Panc1 (cell line): ENCODE results near the gene ADSS2. TPM values are rescaled to one million over a fixed set of nuclear protein-coding genes. Genes with fewer than 3 reads are reported as not detected.

ENCODE experiments used
- ATAC-seq: fragments of 200-7000 bp; cut with Tn5 transposase; 2 replicates; pipeline ENCODE4 v1.9.1; 2020; ENCODE audit warnings: mild to moderate bottlenecking, moderate library complexity
- BruUV-seq: library from RNA; stranded (reverse); fragments of 400-500 nt; replicated peaks from 2 replicates; lab custom pipeline; 2021; lab: Mats Ljungman, UMichigan
- CTCF ChIA-PET: fragments of 300-600 bp; sonication (Branson Sonifier 250); formaldehyde crosslinking; loops from one replicate; lab custom pipeline; 2022; ENCODE audit warnings: antibody characterized with exemption; lab: Charles Lee
- POLR2A ChIA-PET: fragments of 300-600 bp; sonication (Branson Sonifier 250); formaldehyde crosslinking; loops from one replicate; lab custom pipeline; 2022; ENCODE audit warnings: antibody characterized with exemption; lab: Charles Lee
- DNase-seq: peaks from one replicate; pipeline ENCODE4 v3.0.0-alpha.2; 2010; ENCODE audit warnings: low read depth, low spot score
- H3K27ac ChIP-seq: 2 replicates; pipeline ENCODE4 v1.5.1; 2011; ENCODE audit warnings: mild to moderate bottlenecking, low read length, inconsistent platforms
- H3K27me3 ChIP-seq: fragments of 200-500 bp; sonication (Bioruptor generic); 2 replicates; pipeline ENCODE4 v1.6.0; 2014; ENCODE audit warnings: low read length, inconsistent platforms; ENCODE audit not compliant: control insufficient read depth, insufficient read depth
- H3K36me3 ChIP-seq: fragments of 200-500 bp; sonication (Bioruptor generic); 2 replicates; pipeline ENCODE4 v1.5.1; 2014; ENCODE audit warnings: inconsistent platforms, mild to moderate bottlenecking, low read length, moderate library complexity; ENCODE audit not compliant: control insufficient read depth, insufficient read depth
- H3K4me1 ChIP-seq: 2 replicates; pipeline ENCODE4 v1.5.1; 2011; ENCODE audit warnings: inconsistent platforms, mild to moderate bottlenecking, low read length, moderate library complexity; ENCODE audit not compliant: control insufficient read depth, insufficient read depth
- H3K4me3 ChIP-seq, 2 experiments: 2 replicates each; pipeline ENCODE4 v1.5.1; 2011 to 2012; ENCODE audit warnings: low read depth in 2 of 2, low read length in 2 of 2, mild to moderate bottlenecking in 2 of 2, inconsistent platforms in 1 of 2, moderate library complexity in 1 of 2
- H3K9me3 ChIP-seq: fragments of 200-500 bp; sonication (Bioruptor generic); 2 replicates; pipeline ENCODE4 v1.5.1; 2014; ENCODE audit warnings: low read depth, mild to moderate bottlenecking, inconsistent platforms, low read length, moderate library complexity; ENCODE audit not compliant: control insufficient read depth, insufficient read depth
- CTCF ChIP-seq: fragments of 450-650 bp; IDR thresholded peaks from 2 replicates; pipeline ENCODE4 v1.5.1; 2017; ENCODE audit warnings: mild to moderate bottlenecking
- POLR2AphosphoS5 ChIP-seq: IDR thresholded peaks from 2 replicates; pipeline ENCODE4 v1.6.1; 2012; ENCODE audit warnings: mild to moderate bottlenecking, low read depth, low read length, moderate library complexity
- SIN3A ChIP-seq: IDR thresholded peaks from 2 replicates; pipeline ENCODE4 v1.6.1; 2012; ENCODE audit warnings: low read depth, mild to moderate bottlenecking, low read length, moderate library complexity, borderline replicate concordance; ENCODE audit not compliant: insufficient read depth
- TCF7L2 ChIP-seq: IDR thresholded peaks from 2 replicates; pipeline ENCODE4 v1.6.1; 2011; ENCODE audit warnings: mild to moderate bottlenecking, low read depth, low read length, inconsistent platforms
- in situ Hi-C: cut with HindIII; loops from 2 replicates; pipeline ENCODE4 v1.10.0; 2016; ENCODE audit warnings: low sequenced_read_pairs, low pct_unique_long_range_greater_than_20kb
- intact Hi-C: fragments of 100-400 bp; cut with micrococcal nuclease; formaldehyde crosslinking; loops from one replicate; pipeline ENCODE4 v1.10.0; 2022; ENCODE audit not compliant: unreplicated experiment
- total RNA-seq: library from RNA; stranded (reverse); gene quantifications from one replicate; pipeline ENCODE4 v1.2.1, GENCODE V29; 2021; ENCODE audit not compliant: unreplicated experiment
- TF ChIP-seq, protein P1 (sequence below), 2 experiments: IDR thresholded peaks; 2 replicates each; pipeline ENCODE4 v1.6.1; 2011 to 2012; ENCODE audit warnings: low read depth in 2 of 2, control low read depth in 1 of 2, low read length in 1 of 2, mild to moderate bottlenecking in 1 of 2, moderate library complexity in 1 of 2; ENCODE audit not compliant: insufficient read depth in 1 of 2

ADSS2 gene
- total RNA-seq, 1 experiment from 2014 or later, result 42.2 TPM

DNA sequence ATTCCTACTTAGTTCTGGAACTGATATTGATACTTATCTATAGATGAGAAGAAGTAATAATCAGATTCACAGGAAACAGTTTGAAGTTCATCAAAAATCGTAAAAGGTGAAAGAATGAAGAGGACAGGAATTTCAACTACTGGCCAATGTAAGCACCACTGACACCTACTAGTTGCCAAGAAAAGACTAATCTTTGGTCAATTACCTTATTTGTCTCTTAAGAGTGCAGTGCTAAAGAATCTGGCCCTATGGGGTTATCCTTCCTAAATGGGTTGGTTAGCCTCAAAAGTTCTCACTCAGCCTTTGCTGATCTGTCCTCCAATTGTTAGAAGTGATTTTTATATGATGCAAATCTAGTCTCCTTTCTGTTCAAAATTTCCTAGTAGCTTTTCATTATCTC lies 29.5 kb downstream of the ADSS2 start:
- Histone ChIP-seq H3K9me3 (no peaks in the 10 kb centered on the region), H3K4me3 (no peak overlapping the region), H3K4me1 (no peaks in the 10 kb centered on the region), H3K36me3 (peaks cover 31% of the 10 kb centered on the region), H3K27ac (no peak overlapping the region), H3K27me3 (no peaks in the 10 kb centered on the region)
- TF ChIP-seq CTCF (no peak), SIN3A (no peak), POLR2AphosphoS5 (no peak), TCF7L2 (no peak)
- TF ChIP-seq, protein P1, sequence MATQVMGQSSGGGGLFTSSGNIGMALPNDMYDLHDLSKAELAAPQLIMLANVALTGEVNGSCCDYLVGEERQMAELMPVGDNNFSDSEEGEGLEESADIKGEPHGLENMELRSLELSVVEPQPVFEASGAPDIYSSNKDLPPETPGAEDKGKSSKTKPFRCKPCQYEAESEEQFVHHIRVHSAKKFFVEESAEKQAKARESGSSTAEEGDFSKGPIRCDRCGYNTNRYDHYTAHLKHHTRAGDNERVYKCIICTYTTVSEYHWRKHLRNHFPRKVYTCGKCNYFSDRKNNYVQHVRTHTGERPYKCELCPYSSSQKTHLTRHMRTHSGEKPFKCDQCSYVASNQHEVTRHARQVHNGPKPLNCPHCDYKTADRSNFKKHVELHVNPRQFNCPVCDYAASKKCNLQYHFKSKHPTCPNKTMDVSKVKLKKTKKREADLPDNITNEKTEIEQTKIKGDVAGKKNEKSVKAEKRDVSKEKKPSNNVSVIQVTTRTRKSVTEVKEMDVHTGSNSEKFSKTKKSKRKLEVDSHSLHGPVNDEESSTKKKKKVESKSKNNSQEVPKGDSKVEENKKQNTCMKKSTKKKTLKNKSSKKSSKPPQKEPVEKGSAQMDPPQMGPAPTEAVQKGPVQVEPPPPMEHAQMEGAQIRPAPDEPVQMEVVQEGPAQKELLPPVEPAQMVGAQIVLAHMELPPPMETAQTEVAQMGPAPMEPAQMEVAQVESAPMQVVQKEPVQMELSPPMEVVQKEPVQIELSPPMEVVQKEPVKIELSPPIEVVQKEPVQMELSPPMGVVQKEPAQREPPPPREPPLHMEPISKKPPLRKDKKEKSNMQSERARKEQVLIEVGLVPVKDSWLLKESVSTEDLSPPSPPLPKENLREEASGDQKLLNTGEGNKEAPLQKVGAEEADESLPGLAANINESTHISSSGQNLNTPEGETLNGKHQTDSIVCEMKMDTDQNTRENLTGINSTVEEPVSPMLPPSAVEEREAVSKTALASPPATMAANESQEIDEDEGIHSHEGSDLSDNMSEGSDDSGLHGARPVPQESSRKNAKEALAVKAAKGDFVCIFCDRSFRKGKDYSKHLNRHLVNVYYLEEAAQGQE (IDR thresholded peaks at IDR 0.05; ENCODE audit: insufficient read depth in 1 of 2, low read depth in 2 of 2, low read length in 1 of 2), result no peak
- no TSS peak for BruUV-seq
- intact Hi-C loops, result no loop called here
- no peak for DNase-seq
- in situ Hi-C loops, result no loop called here
- ChIA-PET CTCF (no interaction called here), POLR2A (no interaction called here)
- no peak for ATAC-seq

GRCh38 chr1:244419024-244419423 lies 32.7 kb downstream of the ADSS2 start:
- H3K9me3 ChIP-seq, result no peaks in the 10 kb centered on the region
- H3K27ac ChIP-seq, result no peak overlapping the region
- H3K27me3 ChIP-seq, result no peaks in the 10 kb centered on the region
- ChIA-PET POLR2A (no interaction called here), CTCF (interaction anchor here (0.5 kb wide), 1 partner anchor 277 kb away, joined by 3 read pairs; no protein-coding TSS in a partner anchor)
- intact Hi-C loops, result no loop called here
- ATAC-seq, result no peak
- H3K4me1 ChIP-seq, result no peaks in the 10 kb centered on the region
- peaks cover 36% of the 10 kb centered on the region for H3K36me3 ChIP-seq
- in situ Hi-C loops, result no loop called here
- TF ChIP-seq CTCF (no peak), TCF7L2 (no peak), POLR2AphosphoS5 (no peak), SIN3A (no peak)
- TF ChIP-seq, protein P1 (IDR thresholded peaks at IDR 0.05; ENCODE audit: insufficient read depth in 1 of 2, low read depth in 2 of 2, low read length in 1 of 2), result no peak
- H3K4me3 ChIP-seq, result no peak overlapping the region
- no TSS peak for BruUV-seq
- no peak for DNase-seq
